PC-3 (cell line): ENCODE data around the gene NSUN4.

ENCODE experiments used
- EZH2 ChIP-seq: fragments of 300-600 bp; sonication (generic); IDR thresholded peaks from one replicate; pipeline ENCODE4 v1.6.1; 2017; ENCODE audit warnings: antibody characterized with exemption, mild to moderate bottlenecking, low read length; ENCODE audit not compliant: unreplicated experiment
- EZH2phosphoT487 ChIP-seq: fragments of 300-600 bp; sonication (generic); IDR thresholded peaks from 2 replicates; pipeline ENCODE4 v1.6.1; 2018; ENCODE audit warnings: mild to moderate bottlenecking, antibody characterized with exemption, low read length, borderline replicate concordance
- TF ChIP-seq, protein P1 (sequence below): fragments of 300-600 bp; sonication (generic); conservative IDR thresholded peaks from 2 replicates; pipeline ENCODE4 v1.5.1; 2017; ENCODE audit warnings: antibody characterized with exemption, low read depth, mild to moderate bottlenecking, low read length

DNA sequence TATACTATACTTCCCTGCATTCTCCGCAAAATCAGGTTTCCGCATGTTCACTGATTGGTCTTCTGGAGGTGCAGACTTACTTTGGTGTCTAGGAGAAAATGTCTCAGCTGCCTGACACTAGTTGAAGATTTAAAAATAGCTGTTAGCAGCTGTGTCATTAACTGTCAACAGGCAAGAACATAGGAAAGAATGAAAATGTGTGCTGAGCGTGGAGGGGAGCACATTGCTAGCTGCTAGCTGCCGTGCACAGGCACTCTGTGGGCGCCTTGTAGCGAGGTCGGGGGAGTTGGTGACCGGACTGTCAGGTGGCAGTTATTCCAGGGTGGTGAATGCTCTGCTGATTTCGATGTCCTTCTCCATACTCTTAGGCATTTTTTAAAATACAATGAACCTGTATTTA lies 58.7 kb downstream of the NSUN4 start:
- TF ChIP-seq EZH2phosphoT487: no peak
- TF ChIP-seq, protein P1, sequence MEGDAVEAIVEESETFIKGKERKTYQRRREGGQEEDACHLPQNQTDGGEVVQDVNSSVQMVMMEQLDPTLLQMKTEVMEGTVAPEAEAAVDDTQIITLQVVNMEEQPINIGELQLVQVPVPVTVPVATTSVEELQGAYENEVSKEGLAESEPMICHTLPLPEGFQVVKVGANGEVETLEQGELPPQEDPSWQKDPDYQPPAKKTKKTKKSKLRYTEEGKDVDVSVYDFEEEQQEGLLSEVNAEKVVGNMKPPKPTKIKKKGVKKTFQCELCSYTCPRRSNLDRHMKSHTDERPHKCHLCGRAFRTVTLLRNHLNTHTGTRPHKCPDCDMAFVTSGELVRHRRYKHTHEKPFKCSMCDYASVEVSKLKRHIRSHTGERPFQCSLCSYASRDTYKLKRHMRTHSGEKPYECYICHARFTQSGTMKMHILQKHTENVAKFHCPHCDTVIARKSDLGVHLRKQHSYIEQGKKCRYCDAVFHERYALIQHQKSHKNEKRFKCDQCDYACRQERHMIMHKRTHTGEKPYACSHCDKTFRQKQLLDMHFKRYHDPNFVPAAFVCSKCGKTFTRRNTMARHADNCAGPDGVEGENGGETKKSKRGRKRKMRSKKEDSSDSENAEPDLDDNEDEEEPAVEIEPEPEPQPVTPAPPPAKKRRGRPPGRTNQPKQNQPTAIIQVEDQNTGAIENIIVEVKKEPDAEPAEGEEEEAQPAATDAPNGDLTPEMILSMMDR: no peak
- TF ChIP-seq EZH2: no peak
